WTC11 (cell line): Measurements from ENCODE around the gene RTN3.

ENCODE experiments used
- CTCF ChIP-seq: fragments of 200-600 bp; IDR thresholded peaks from 2 replicates; pipeline ENCODE4 v1.8.0; 2022; ENCODE audit warnings: antibody characterized with exemption
- EMX1 ChIP-seq: fragments of 250-450 bp; sonication (Bioruptor Pico); IDR thresholded peaks from 2 replicates; pipeline ENCODE4 v1.8.0; 2021; ENCODE audit warnings: mild to moderate bottlenecking
- ESRRA ChIP-seq: sonication (generic); formaldehyde crosslinking; IDR thresholded peaks from 2 replicates; pipeline ENCODE4 v1.8.1; 2022; ENCODE audit warnings: mild to moderate bottlenecking, missing genetic modification reagents, borderline replicate concordance
- GTF2I ChIP-seq: fragments of 250-450 bp; sonication (Bioruptor Pico); conservative IDR thresholded peaks from 2 replicates; pipeline ENCODE4 v1.4.0; 2021; ENCODE audit warnings: mild to moderate bottlenecking
- IRF1 ChIP-seq: sonication (generic); formaldehyde crosslinking; IDR thresholded peaks from 2 replicates; pipeline ENCODE4 v1.8.0; 2023; ENCODE audit warnings: missing genetic modification reagents
- USF2 ChIP-seq: sonication (generic); formaldehyde crosslinking; IDR thresholded peaks from 2 replicates; pipeline ENCODE4 v1.8.1; 2023; ENCODE audit warnings: mild to moderate bottlenecking, missing genetic modification reagents, moderate library complexity
- ZBTB43 ChIP-seq: sonication (generic); formaldehyde crosslinking; IDR thresholded peaks from 2 replicates; pipeline ENCODE4 v1.8.1; 2023; ENCODE audit warnings: mild to moderate bottlenecking, missing genetic modification reagents

GRCh38 chr11:63793161-63793560 is 111.9 kb downstream of the RTN3 start:
- TF ChIP-seq CTCF (no peak), IRF1 (CRISPR knock-in tag) (no peak), ESRRA (CRISPR knock-in tag) (no peak), GTF2I (CRISPR knock-in tag) (no peak), EMX1 (no peak), ZBTB43 (CRISPR knock-in tag) (no peak), USF2 (no peak)
